ENCODE results near the gene EN1. TPM values are rescaled to one million over a fixed set of nuclear protein-coding genes. Genes with fewer than 3 reads are reported as not detected.

The EN1 gene
- total and polyA plus RNA-seq, 2 experiments from 2014 or later, result 0.43 to 1.3 TPM

DNA sequence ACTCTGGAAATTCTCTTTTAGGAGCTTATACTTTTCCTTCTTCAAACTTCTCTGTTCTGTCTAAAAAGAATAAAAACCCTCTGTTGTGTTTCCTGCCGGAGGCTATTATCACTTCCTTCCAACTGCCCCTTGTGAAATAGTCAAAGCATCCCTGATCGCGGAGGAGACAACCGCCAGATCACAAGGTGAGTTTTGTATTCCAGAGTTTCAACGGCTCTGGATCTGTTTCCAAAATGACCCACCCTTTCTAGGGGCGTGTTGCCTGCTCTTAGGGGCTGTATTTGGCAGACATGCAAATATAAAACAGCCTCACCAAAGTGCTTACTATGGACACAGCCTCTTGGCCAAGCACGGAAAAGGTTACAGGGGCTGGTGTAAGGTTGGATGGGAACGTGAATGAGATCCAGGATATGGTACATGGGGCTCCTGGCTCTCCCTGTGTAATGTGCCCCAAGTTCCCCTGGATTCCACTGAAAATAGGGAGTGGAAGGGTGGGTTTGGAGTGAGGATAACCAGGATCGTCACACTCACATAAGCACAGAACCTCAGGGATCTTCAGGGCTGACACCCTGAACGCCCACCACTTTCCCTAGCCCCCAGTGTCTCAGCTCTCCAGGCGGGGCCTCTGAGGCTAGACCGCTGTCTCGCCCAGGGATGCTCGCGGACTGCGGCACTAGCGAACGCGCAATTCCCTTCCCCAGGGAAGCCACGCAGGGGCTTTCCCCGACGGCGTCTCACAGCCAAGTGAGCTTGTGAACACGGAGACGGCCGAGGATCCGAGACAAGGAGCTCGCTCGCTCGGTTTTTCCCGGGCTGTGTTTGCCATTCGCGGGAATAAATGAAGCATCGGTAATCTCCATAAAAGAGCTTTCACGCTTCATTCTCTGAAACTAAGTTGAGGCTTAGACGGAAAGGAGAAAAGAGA, 14.4 kb downstream of the EN1 start:
- no peak overlapping the region for H2AFZ ChIP-seq
- H3K4me1 ChIP-seq (ENCODE audit: insufficient read depth), result peaks cover 14% of the 10 kb centered on the region
- peaks cover 99% of the 10 kb centered on the region for H3K27me3 ChIP-seq
- H3K9me3 ChIP-seq (ENCODE audit: low read depth), result no peaks in the 10 kb centered on the region
- H3K36me3 ChIP-seq (replicated peaks; ENCODE audit: insufficient read depth, low read depth), result no peaks in the 10 kb centered on the region
- 15% methylated on average over 36 of the region's 36 CpGs for WGBS (ENCODE audit: low lambda C conversion rate, missing lambda C conversion rate)
- no peak overlapping the region for H3K4me2 ChIP-seq
- no peaks in the 10 kb centered on the region for H3K79me2 ChIP-seq
- H3K4me3 ChIP-seq, result no peak overlapping the region
- TF ChIP-seq EZH2phosphoT487 (IDR thresholded peaks at IDR 0.05; ENCODE audit: low read depth, severe bottlenecking, unreplicated experiment), result no peak
- TF ChIP-seq EZH2 (IDR thresholded peaks at IDR 0.05; ENCODE audit: borderline replicate concordance), result peak; percentile 18
- H3K27ac ChIP-seq, result no peak overlapping the region
- H4K20me1 ChIP-seq (ENCODE audit: insufficient read depth, poor library complexity, severe bottlenecking), result no peaks in the 10 kb centered on the region
- no peak for DNase-seq (ENCODE audit: low spot score)
- no peaks in the 10 kb centered on the region for H3K9me2 ChIP-seq (replicated peaks; ENCODE audit: insufficient read depth)

DNA sequence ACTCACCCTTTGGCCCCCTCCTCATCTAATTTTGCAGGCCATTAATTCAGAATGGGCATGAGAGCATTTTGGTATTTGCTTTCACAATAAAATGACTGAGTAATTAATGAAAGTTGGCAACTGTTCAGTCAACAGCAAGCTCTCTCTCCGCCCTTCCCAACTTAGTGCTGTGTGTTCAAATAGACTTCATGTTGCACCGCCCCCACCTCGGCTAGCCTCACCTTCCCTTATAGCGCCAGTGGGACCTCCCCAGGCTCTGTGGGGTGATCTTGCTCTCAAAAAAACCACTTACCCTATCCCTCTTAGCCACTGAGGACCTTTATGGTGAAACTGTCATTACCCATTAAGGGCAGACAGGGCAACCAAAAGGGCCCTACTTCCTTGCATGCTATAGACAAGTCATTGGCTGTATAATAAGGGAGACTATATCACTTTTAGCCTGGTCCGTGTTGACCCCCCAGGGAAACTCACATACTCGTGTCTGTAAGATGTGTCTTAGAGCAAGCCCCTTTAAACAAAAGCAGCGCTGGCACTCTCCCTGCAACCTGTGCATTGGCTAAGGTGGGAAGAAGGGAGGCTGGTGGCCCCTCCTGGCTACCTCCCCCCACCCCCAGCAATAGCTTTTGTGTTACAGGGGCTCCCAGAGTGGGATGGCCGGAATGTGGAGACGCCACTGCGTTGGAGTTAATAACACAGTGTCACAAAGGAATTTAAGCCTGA, 15.2 kb downstream of the EN1 start:
- Histone ChIP-seq H3K4me3 (no peak overlapping the region), H2AFZ (no peak overlapping the region), H3K27me3 (peaks cover 95% of the 10 kb centered on the region), H3K36me3 (replicated peaks; ENCODE audit: insufficient read depth, low read depth) (no peaks in the 10 kb centered on the region), H3K9me3 (ENCODE audit: low read depth) (no peaks in the 10 kb centered on the region), H3K79me2 (no peaks in the 10 kb centered on the region), H3K9me2 (replicated peaks; ENCODE audit: insufficient read depth) (no peaks in the 10 kb centered on the region), H4K20me1 (ENCODE audit: insufficient read depth, poor library complexity, severe bottlenecking) (no peaks in the 10 kb centered on the region), H3K4me2 (no peak overlapping the region), H3K4me1 (ENCODE audit: insufficient read depth) (peaks cover 14% of the 10 kb centered on the region), H3K27ac (no peak overlapping the region)
- 34% methylated on average over 10 of the region's 10 CpGs for WGBS (ENCODE audit: low lambda C conversion rate, missing lambda C conversion rate)
- no peak for DNase-seq (ENCODE audit: low spot score)
- TF ChIP-seq EZH2 (IDR thresholded peaks at IDR 0.05; ENCODE audit: borderline replicate concordance), result no peak
- no peak for TF ChIP-seq EZH2phosphoT487 (IDR thresholded peaks at IDR 0.05; ENCODE audit: low read depth, severe bottlenecking, unreplicated experiment)
- TF ChIP-seq CTCF (IDR thresholded peaks at IDR 0.05; ENCODE audit: poor library complexity), result no peak

- no peak for DNase-seq (ENCODE audit: low spot score)
- H3K36me3 ChIP-seq (replicated peaks; ENCODE audit: insufficient read depth, low read depth), result no peaks in the 10 kb centered on the region
- H4K20me1 ChIP-seq (ENCODE audit: insufficient read depth, poor library complexity, severe bottlenecking), result no peaks in the 10 kb centered on the region
- no peak overlapping the region for H3K4me3 ChIP-seq
- no peak for TF ChIP-seq CTCF (IDR thresholded peaks at IDR 0.05; ENCODE audit: poor library complexity)
- TF ChIP-seq EZH2phosphoT487 (IDR thresholded peaks at IDR 0.05; ENCODE audit: low read depth, severe bottlenecking, unreplicated experiment), result no peak
- no peak for TF ChIP-seq EZH2 (IDR thresholded peaks at IDR 0.05; ENCODE audit: borderline replicate concordance)
- H3K9me3 ChIP-seq (ENCODE audit: low read depth), result no peaks in the 10 kb centered on the region
- H3K79me2 ChIP-seq, result no peaks in the 10 kb centered on the region
- no peak overlapping the region for H3K4me2 ChIP-seq
- no peaks in the 10 kb centered on the region for H3K9me2 ChIP-seq (replicated peaks; ENCODE audit: insufficient read depth)
- H2AFZ ChIP-seq, result no peak overlapping the region
- H3K27me3 ChIP-seq, result peaks cover 95% of the 10 kb centered on the region
- no peak overlapping the region for H3K27ac ChIP-seq
- 58% methylated on average over 2 of the region's 2 CpGs for WGBS (ENCODE audit: low lambda C conversion rate, missing lambda C conversion rate)
- H3K4me1 ChIP-seq (ENCODE audit: insufficient read depth), result peaks cover 12% of the 10 kb centered on the region
These were observed 16.6 kb downstream of the EN1 start for GRCh38 chr2:118830881-118831280.

DNA sequence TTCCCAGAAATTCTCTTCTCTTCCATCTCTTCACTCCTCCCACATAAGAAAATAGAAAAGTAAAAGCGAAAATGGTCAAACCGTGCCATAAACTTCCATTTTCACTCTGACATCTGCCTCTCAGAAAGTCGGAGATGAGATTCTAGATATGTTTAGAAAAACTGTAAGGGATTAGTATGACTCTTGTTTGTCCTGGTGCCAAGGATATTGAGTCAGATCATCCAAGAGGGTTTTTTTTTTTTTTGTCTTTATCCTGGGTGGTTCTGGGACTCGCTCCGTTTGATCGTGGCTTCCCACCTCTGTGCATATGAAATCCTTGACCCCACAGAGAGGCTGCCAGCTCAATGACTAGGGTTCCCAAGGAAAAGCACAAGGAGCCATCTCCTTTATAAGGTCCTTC, 17.3 kb downstream of the EN1 start:
- Histone ChIP-seq H3K4me3 (no peak overlapping the region), H3K9me3 (ENCODE audit: low read depth) (no peaks in the 10 kb centered on the region), H3K27ac (no peak overlapping the region), H3K36me3 (replicated peaks; ENCODE audit: insufficient read depth, low read depth) (no peaks in the 10 kb centered on the region), H3K27me3 (peaks cover 95% of the 10 kb centered on the region), H4K20me1 (ENCODE audit: insufficient read depth, poor library complexity, severe bottlenecking) (no peaks in the 10 kb centered on the region), H3K9me2 (replicated peaks; ENCODE audit: insufficient read depth) (no peaks in the 10 kb centered on the region), H2AFZ (no peak overlapping the region), H3K4me1 (ENCODE audit: insufficient read depth) (peaks cover 4% of the 10 kb centered on the region), H3K4me2 (no peak overlapping the region), H3K79me2 (no peaks in the 10 kb centered on the region)
- no peak for DNase-seq (ENCODE audit: low spot score)
- TF ChIP-seq CTCF (IDR thresholded peaks at IDR 0.05; ENCODE audit: poor library complexity) (no peak), EZH2phosphoT487 (IDR thresholded peaks at IDR 0.05; ENCODE audit: low read depth, severe bottlenecking, unreplicated experiment) (no peak), EZH2 (IDR thresholded peaks at IDR 0.05; ENCODE audit: borderline replicate concordance) (no peak)
- 87% methylated on average over 6 of the region's 6 CpGs for WGBS (ENCODE audit: low lambda C conversion rate, missing lambda C conversion rate)

All from hepatocyte (in vitro differentiated cells).